HG02571 (cell line): ENCODE results near the gene ARMC7.
"Not testable (repeated sequence)": the region's sequence is repeated elsewhere in the genome, so short reads cannot be mapped to it uniquely, and the experiment has no call there.

Experiments
- ATAC-seq: cut with Tn5 transposase; IDR thresholded peaks from one replicate; pipeline ENCODE4 v1.9.1; 2021; ENCODE audit warnings: mild to moderate bottlenecking, moderate library complexity; ENCODE audit not compliant: unreplicated experiment

The ARMC7 gene

GRCh38 chr17:75127936-75128335, 18.2 kb downstream of the ARMC7 start:
- not testable (repeated sequence) for ATAC-seq

- ATAC-seq = no peak
These were observed 19.1 kb downstream of the ARMC7 start for GRCh38 chr17:75128694-75129505.

GRCh38 chr17:75129576-75129975, 19.8 kb downstream of the ARMC7 start:
- ATAC-seq = no peak

- ATAC-seq = no peak
These were observed 20.4 kb downstream of the ARMC7 start for GRCh38 chr17:75130059-75130631.

GRCh38 chr17:75130632-75131277, 21.0 kb downstream of the ARMC7 start:
- peak; percentile 18 for ATAC-seq

GRCh38 chr17:75131278-75132017, 21.7 kb downstream of the ARMC7 start, which contains the start of gene NT5C:
Gene NT5C, minus strand, starts transcription at chr17:75131742. Its CDS starts 35 bp downstream, at chr17:75131707.
- peak; percentile 75 for ATAC-seq

GRCh38 chr17:75132018-75133000, 22.5 kb downstream of the ARMC7 start:
- ATAC-seq = not testable (repeated sequence)

- no peak for ATAC-seq
These were observed 23.2 kb downstream of the ARMC7 start for GRCh38 chr17:75133001-75133400.

- not testable (repeated sequence) for ATAC-seq
These were observed 24.0 kb downstream of the ARMC7 start for GRCh38 chr17:75133607-75134347.

GRCh38 chr17:75135452-75135851, 25.7 kb downstream of the ARMC7 start:
- ATAC-seq = no peak

GRCh38 chr17:75135946-75136345, 26.2 kb downstream of the ARMC7 start:
- no peak for ATAC-seq

GRCh38 chr17:75137762-75138161, 28.0 kb downstream of the ARMC7 start:
- not testable (repeated sequence) for ATAC-seq

GRCh38 chr17:75138519-75138918, 28.8 kb downstream of the ARMC7 start:
- no peak for ATAC-seq

- no peak for ATAC-seq
These were observed 32.6 kb downstream of the ARMC7 start for GRCh38 chr17:75142236-75142971.

GRCh38 chr17:75144816-75145512, 35.2 kb downstream of the ARMC7 start:
- ATAC-seq = no peak

- ATAC-seq = no peak
These were observed 36.8 kb downstream of the ARMC7 start for GRCh38 chr17:75146592-75146991.

- ATAC-seq = no peak
These were observed 38.2 kb downstream of the ARMC7 start for GRCh38 chr17:75147878-75148546.
